GM10847 (cell line): Measurements from ENCODE around the gene PDX1.

ENCODE experiments used
- POLR2A ChIP-seq: IDR thresholded peaks from 2 replicates; pipeline ENCODE4 v1.6.1; 2011; ENCODE audit not compliant: insufficient read length; ENCODE audit errors: extremely low read depth

PDX1 gene

GRCh38 chr13:27919934-27920676 is at the start of gene PDX1:
PDX1 (plus strand) TSS chr13:27920000; CDS start chr13:27920139, 139 bp downstream.
- no peak for TF ChIP-seq POLR2A

DNA sequence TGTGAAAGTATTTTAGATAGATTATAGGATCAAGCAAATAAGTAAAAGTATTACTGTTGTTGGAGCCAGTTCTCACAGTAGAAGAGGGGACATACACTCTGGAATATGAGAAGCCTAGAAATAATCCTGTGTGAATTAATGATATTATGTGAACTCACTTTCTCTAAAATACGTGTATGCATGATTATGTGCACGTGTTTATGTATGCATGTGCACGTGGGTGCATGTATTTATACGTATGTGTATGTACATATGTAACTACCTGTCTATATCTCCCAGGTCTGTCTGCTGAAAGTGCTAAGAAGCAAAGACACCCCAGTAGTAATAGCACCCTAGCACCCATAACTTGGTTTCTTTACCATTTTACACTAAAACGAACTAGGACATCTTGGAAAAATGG is 41.5 kb upstream of the PDX1 start:
- no peak for TF ChIP-seq POLR2A

GRCh38 chr13:27889471-27889870 is 30.3 kb upstream of the PDX1 start:
- TF ChIP-seq POLR2A: no peak

DNA sequence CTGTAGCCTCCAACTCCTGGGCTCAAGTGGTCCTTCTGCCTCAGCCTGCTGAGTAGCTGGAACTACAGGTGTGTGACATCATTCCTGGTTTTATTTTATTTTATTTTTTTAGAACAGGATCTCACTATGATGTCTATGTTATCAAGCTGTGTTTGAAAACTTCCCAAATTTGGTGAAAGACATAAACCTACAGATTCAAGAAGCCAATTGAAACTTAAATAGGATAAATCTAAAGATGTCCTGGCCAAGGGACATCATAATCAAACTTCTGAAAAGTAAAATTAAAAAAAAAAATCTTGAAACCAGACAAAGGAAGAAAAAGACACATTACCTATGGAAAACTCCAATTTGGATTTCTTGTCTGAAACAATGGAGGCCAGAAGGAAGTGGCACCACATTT is 23.1 kb upstream of the PDX1 start:
- TF ChIP-seq POLR2A: no peak

- no peak for TF ChIP-seq POLR2A
These were observed 15.1 kb upstream of the PDX1 start for GRCh38 chr13:27904719-27905118.

GRCh38 chr13:27905650-27906049 is 14.2 kb upstream of the PDX1 start:
- TF ChIP-seq POLR2A: no peak

GRCh38 chr13:27907121-27907787 is 12.5 kb upstream of the PDX1 start:
- no peak for TF ChIP-seq POLR2A

DNA sequence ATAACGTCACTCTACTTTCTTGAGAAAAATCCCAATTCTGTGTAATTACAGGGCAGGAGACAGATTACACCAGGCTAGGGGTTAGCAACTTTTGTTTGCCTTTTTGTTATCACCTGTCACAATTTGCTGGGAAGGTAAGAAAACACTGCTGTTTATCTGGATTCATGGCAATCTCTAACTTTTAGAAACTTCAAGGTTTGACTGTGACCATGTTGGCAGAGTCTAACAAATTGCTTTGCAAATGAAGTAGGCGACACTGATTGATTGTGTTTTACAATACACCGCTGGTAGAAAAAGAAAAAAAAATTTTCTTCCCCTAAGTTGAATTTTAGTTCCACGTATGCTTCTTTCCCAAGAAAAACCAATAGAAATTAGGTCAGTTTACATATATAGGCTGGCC is 10.4 kb upstream of the PDX1 start:
- TF ChIP-seq POLR2A: no peak

GRCh38 chr13:27911521-27911920 is 8.3 kb upstream of the PDX1 start:
- TF ChIP-seq POLR2A: no peak

GRCh38 chr13:27913160-27913559 is 6.6 kb upstream of the PDX1 start:
- TF ChIP-seq POLR2A: no peak

- no peak for TF ChIP-seq POLR2A
These were observed 4.2 kb upstream of the PDX1 start for GRCh38 chr13:27915301-27916207.

- TF ChIP-seq POLR2A: no peak
These were observed 2.5 kb upstream of the PDX1 start for GRCh38 chr13:27917121-27917947.

DNA sequence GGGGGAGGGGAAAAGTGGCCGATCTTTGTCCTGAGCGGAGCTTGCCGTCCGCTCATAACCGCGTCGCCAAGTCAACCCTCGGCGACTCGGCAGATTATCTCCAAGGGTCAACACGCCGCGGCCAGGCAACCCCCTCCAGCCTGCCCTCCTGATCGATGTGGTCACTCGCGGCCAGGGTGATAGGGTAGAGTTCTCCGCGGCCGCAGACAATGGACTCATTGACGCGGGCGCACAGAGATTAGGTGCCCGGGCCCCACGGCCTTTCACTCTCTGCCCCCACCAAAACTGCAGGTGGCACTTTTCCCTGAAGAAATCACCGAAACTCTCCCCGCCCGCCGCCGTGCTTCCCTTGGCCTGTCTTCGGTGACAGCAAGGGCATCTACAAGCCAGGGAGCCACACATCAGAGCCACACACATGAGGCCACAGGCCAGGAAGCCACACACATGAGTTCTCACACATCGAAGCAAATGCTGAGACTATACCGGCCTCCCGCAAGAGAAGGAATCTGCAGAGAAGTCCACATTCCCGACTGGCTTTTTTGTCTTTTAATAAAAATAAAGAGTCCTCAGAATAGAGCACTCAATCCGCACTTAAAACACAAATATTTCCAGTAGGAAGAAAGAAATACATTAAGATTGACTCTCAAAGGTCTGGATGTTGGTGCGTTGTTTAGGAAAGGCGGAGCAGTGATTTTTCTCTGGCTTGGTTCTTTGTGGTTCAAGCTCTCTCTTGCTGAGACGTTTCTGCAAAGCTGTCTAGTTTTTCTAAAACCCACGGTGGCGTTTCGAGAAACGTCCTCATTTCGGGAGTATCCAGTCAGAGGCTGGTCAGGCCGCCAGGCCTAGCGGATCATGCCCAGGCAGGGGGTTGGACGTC is 1.5 kb upstream of the PDX1 start:
- no peak for TF ChIP-seq POLR2A
